ENCODE data around the gene FAM72B.
"Not testable (repeated sequence)": the region's sequence is repeated elsewhere in the genome, so short reads cannot be mapped to it uniquely, and the experiment has no call there.

FAM72B gene

GRCh38 chr1:121184290-121185127 lies at the start of gene FAM72B, which contains the start of gene SRGAP2C:
FAM72B (minus strand) TSS chr1:121184340; CDS start chr1:121183489, 851 bp downstream.
SRGAP2C (plus strand) TSS chr1:121184975; CDS start chr1:121187447, 2,472 bp downstream.
- DNase-seq (ENCODE audit: low read depth) = peak; percentile 89

- DNase-seq (ENCODE audit: low read depth) = not testable (repeated sequence)
These were observed 48.4 kb upstream of the FAM72B start for GRCh38 chr1:121232445-121233125.

- DNase-seq (ENCODE audit: low read depth) = not testable (repeated sequence)
These were observed 46.5 kb upstream of the FAM72B start for GRCh38 chr1:121230636-121231035.

DNA sequence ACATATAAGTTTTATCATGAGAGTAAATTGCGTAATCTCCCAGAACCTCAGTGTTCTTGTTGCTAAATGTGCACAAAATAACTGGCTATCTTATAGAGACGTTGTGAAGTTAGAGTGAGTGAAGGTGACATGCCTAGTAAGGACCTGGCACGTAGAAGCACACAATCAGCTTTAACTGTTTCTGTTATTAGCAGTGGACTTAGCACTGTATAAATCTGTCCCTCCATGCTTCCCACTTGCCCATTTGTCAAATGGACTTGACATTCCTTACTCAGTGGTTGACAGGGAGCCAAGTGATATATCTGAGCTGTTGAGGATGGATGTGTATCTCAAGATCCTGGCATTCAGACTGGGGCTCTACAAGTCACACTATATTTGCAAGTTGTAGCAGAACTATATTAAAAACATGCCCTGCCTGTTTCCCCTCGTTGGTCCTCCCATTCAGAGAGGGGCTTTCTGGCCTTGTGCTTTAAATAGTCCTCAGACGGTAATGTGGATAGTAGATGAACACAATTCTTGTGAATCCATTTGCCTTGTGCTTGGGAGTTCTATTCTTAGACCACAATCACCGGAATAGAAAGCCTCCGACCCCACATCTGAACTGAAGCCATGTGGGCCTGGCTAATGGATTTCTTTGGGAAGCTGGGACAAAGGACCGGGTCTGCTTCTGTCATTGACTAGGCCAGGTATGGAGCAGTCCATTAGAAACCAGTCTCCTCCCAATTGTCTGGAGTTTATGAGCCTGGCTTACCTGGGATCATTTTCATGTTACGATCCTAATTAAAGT lies 43.6 kb upstream of the FAM72B start:
- not testable (repeated sequence) for DNase-seq (ENCODE audit: low read depth)

- DNase-seq (ENCODE audit: low read depth) = not testable (repeated sequence)
These were observed 42.8 kb upstream of the FAM72B start for GRCh38 chr1:121226925-121227324.

GRCh38 chr1:121226295-121226904 lies 42.3 kb upstream of the FAM72B start:
- not testable (repeated sequence) for DNase-seq (ENCODE audit: low read depth)

DNA sequence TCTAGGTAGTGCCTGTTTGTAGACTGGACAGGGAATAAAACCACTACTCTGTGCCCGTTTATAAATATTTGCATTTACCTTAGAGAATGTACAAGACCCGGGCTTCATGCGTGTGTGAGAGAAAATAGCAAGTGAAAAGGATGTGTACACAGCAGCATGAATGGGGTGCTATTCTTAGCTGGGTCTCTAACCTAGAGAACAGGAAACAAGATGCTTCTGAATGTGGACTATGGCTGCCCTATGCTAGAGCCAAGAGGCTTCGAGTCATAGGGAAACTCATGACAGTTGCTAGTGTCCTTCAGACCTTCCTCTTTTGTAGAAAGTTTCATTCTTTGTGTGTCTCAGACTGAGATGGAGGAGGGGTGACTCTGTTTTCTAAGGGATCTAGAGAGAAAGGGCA lies 40.6 kb upstream of the FAM72B start:
- not testable (repeated sequence) for DNase-seq (ENCODE audit: low read depth)

DNA sequence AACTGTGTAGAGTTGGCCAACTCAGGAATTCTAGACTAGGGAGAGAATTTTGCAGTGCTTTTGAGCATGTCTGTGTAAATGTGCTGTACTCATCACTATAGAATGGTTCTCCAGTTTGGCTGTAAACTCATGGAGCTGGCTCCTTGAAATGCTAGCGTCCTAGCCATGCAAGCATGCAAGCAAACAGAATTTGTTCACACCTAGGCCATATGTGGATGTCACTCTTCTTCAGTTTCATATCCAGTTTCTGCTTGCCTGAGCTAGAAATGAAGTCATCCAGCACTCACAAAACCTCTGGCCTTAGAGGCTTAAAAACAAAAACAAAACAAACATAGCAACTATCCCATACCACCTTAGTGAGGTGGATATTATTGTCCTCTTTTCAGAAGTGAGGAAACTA lies 37.6 kb upstream of the FAM72B start:
- DNase-seq (ENCODE audit: low read depth) = not testable (repeated sequence)

GRCh38 chr1:121216676-121217075 lies 32.5 kb upstream of the FAM72B start:
- not testable (repeated sequence) for DNase-seq (ENCODE audit: low read depth)

DNA sequence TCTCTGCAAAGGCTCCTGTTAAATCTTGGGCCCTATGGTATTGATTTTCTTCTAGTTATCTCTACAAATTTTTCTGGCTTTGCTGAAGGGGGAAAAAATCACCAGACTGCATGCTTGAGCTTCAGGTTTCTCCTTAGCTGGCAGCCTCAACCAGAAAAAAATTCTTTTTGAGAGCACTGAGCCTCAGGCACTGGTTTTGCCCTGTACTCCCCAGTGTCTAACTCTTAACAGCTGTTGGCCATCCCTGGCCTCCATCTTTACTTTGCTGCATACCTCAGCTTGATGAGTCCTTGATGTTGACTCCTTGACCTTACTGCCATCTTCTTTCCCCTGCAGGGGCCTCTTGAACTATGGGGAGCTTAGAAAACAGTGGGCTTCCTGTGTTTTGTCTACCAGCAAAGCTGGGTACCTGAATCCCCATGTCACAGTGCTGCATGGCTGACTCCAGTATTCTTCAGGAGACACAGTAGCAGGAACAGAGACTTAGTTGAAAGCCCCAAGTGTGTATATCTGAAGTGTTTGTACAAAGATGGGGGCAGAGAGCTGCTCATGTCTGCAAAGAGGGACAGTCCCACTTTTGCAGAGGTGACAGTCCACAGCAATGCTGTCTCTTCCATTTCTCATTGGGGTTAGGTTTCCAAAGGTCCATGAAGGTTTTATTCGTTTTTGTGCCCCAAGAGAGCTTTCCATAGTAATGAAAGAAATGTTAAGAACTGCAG lies 31.7 kb upstream of the FAM72B start:
- not testable (repeated sequence) for DNase-seq (ENCODE audit: low read depth)

DNA sequence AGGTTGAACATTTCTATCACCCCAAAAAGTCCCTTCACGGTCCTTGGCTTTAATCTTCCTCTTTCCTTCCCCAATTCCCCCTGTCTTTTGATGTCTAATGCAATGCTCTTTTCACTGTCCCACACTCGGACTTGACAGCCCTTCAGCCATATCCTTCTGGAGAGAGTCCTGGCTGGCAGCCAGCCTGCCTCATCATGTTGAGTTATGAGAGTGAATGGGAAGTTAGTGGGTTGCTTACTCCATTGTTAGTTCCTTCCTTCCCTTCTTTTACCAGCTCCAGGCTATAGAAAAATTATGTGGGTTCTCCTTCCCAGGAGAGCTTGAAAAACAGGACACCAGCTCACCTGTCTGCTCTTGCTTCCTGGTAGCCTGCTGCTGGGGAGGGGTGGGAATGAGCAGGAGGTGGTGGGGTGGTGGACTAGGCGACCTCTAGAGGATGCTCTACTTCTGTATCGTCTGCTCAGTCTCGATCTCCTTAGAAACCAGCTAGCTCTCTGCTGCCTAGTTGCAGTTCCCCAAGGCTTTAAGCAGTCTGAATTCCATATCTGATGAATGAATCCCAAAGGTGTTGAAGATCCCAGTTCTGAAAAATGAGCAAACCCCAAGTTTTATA lies 30.5 kb upstream of the FAM72B start:
- DNase-seq (ENCODE audit: low read depth) = not testable (repeated sequence)

DNA sequence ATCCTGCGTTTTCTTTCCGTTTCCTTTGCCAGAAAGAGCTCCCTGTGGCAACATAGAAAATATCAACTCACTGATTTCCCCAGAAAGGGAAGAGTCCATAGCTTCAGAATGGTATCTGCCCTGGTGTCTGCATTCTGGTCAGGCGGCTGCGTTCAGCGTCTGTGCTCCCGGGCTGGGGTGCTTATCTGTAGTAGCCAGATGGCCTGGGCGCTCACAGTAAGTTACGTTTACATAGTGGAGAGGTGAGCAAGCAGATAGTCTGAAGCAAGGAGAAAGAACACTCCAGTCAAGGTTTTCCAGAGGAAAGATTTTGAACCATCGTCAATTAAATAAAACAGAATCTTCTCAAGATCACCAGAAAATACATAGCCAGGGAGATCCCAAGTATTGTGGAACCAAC lies 29.4 kb upstream of the FAM72B start:
- not testable (repeated sequence) for DNase-seq (ENCODE audit: low read depth)

DNA sequence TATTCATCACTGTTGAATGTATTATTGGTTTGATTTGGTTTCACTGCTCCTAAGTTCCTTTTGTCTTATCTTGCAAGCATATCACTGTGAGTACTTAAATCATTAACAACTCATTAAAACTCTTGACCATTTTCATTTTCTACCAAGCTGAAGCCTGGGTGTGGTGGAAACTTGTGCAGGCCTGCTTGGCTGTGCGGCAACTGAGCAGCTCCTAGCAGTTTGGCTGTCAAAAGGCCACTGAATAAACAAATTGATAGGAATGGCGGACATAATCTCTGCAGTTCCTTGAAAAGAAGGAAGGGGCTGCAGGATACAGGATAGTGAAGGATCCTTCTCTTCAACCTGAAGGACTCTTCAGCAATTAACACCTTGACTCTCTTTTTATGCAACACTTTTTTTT lies 26.6 kb upstream of the FAM72B start:
- DNase-seq (ENCODE audit: low read depth) = not testable (repeated sequence)

- DNase-seq (ENCODE audit: low read depth) = not testable (repeated sequence)
These were observed 24.2 kb upstream of the FAM72B start for GRCh38 chr1:121208375-121208774.

DNA sequence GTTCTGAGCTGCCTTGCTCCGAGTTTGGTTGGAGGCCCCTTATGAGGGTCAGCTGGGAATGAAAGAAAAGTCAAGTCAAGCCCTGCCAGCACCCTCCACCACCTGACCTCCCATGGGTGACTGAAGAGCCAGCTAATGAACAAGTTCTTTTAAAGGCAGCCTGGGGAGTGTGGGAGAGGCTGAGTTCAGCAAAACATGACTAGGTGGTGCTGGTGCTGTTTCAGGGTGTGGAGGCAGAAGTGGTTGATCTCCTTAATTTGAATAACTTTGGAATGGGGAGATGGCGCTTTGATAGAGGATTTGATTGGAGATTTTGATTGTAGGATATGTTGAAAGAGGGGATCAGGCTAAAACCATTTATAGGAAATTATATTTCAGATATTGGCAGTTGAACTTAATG lies 23.2 kb upstream of the FAM72B start:
- not testable (repeated sequence) for DNase-seq (ENCODE audit: low read depth)

- not testable (repeated sequence) for DNase-seq (ENCODE audit: low read depth)
These were observed 21.9 kb upstream of the FAM72B start for GRCh38 chr1:121205786-121206711.

DNA sequence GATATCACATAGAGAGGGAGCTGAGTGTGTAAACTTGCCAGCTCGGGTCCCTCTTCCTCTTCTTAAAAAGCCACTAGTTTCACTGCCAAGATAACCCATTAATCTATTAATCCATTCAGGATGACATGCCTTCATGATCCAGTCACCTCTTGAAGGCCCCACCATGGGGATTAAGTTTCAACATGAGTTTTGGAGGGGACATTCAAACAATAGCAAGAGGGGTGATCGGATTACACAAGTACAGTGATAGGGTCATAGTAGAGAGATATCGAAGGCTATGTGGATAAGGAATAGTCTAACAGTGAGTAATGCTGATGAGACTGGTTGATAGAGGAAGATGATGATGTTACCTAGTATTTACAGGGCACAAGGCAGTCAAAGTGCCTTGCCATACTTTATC lies 18.8 kb upstream of the FAM72B start:
- not testable (repeated sequence) for DNase-seq (ENCODE audit: low read depth)

- DNase-seq (ENCODE audit: low read depth) = not testable (repeated sequence)
These were observed 17.1 kb upstream of the FAM72B start for GRCh38 chr1:121200985-121201981.
